Measurements from ENCODE around the gene MANSC1.

Gene MANSC1

GRCh38 chr12:12365446-12365802 lies 15.4 kb upstream of the MANSC1 start:
- no peak for TF ChIP-seq CTCF (IDR thresholded peaks at IDR 0.05; ENCODE audit: borderline replicate concordance, insufficient read depth, low read depth, low read length)
- H3K4me3 ChIP-seq (ENCODE audit: low read depth, low read length), result no peak overlapping the region

GRCh38 chr12:12364787-12365445 lies 14.9 kb upstream of the MANSC1 start:
- TF ChIP-seq CTCF (IDR thresholded peaks at IDR 0.05; ENCODE audit: borderline replicate concordance, insufficient read depth, low read depth, low read length), result no peak
- H3K4me3 ChIP-seq (ENCODE audit: low read depth, low read length), result no peak overlapping the region

- TF ChIP-seq CTCF (IDR thresholded peaks at IDR 0.05; ENCODE audit: borderline replicate concordance, insufficient read depth, low read depth, low read length), result no peak
- peak overlapping the region; percentile 94 for H3K4me3 ChIP-seq (ENCODE audit: low read depth, low read length)
These were observed 8.5 kb upstream of the MANSC1 start for GRCh38 chr12:12358528-12358927.

- H3K4me3 ChIP-seq (ENCODE audit: low read depth, low read length), result peak overlapping the region; percentile 94
- TF ChIP-seq CTCF (IDR thresholded peaks at IDR 0.05; ENCODE audit: borderline replicate concordance, insufficient read depth, low read depth, low read length), result no peak
These were observed 7.8 kb upstream of the MANSC1 start for GRCh38 chr12:12357719-12358461.

GRCh38 chr12:12356896-12357718 lies 7.1 kb upstream of the MANSC1 start, which contains the start of gene BORCS5:
BORCS5 (plus strand) TSS chr12:12357078; CDS start chr12:12357452, 374 bp downstream.
- TF ChIP-seq CTCF (IDR thresholded peaks at IDR 0.05; ENCODE audit: borderline replicate concordance, insufficient read depth, low read depth, low read length), result peak; percentile 8; the same call in 1 of the 2 replicates
- H3K4me3 ChIP-seq (ENCODE audit: low read depth, low read length), result peak within 1 kb of the TSS; percentile 94

GRCh38 chr12:12356467-12356895 lies 6.4 kb upstream of the MANSC1 start:
- no peak for TF ChIP-seq CTCF (IDR thresholded peaks at IDR 0.05; ENCODE audit: borderline replicate concordance, insufficient read depth, low read depth, low read length)
- peak overlapping the region; percentile 94 for H3K4me3 ChIP-seq (ENCODE audit: low read depth, low read length)

Measured in GM12875 (cell line).